GM18511 (cell line): Measurements from ENCODE around the gene TTYH1.

Source experiments
- ATAC-seq: cut with Tn5 transposase; IDR thresholded peaks from one replicate; pipeline ENCODE4 v1.9.1; 2021; ENCODE audit warnings: mild to moderate bottlenecking, moderate library complexity; ENCODE audit not compliant: unreplicated experiment

Gene TTYH1

GRCh38 chr19:54421521-54421920 lies 6.3 kb downstream of the TTYH1 start:
- no peak for ATAC-seq

GRCh38 chr19:54422136-54422535 lies 6.9 kb downstream of the TTYH1 start:
- ATAC-seq: no peak

- ATAC-seq: no peak
Measured at GRCh38 chr19:54424201-54424600, 8.9 kb downstream of the TTYH1 start.

- ATAC-seq: no peak
Measured at GRCh38 chr19:54424660-54425381, 9.6 kb downstream of the TTYH1 start.

- ATAC-seq: no peak
Measured at GRCh38 chr19:54425382-54425723, 10.1 kb downstream of the TTYH1 start.

- no peak for ATAC-seq
Measured at GRCh38 chr19:54426291-54426931, 11.1 kb downstream of the TTYH1 start.

GRCh38 chr19:54427586-54427985 lies 12.3 kb downstream of the TTYH1 start:
- no peak for ATAC-seq

GRCh38 chr19:54428323-54429175 lies 13.3 kb downstream of the TTYH1 start:
- ATAC-seq: no peak

GRCh38 chr19:54429176-54429495 lies 13.9 kb downstream of the TTYH1 start:
- no peak for ATAC-seq

GRCh38 chr19:54429545-54430227 lies 14.4 kb downstream of the TTYH1 start:
- ATAC-seq: no peak

GRCh38 chr19:54430306-54431254 lies 15.3 kb downstream of the TTYH1 start:
- no peak for ATAC-seq

- no peak for ATAC-seq
Measured at GRCh38 chr19:54431255-54431838, 16.1 kb downstream of the TTYH1 start.

GRCh38 chr19:54432144-54432738 lies 17.0 kb downstream of the TTYH1 start:
- ATAC-seq: no peak

GRCh38 chr19:54433697-54434096 lies 18.4 kb downstream of the TTYH1 start:
- ATAC-seq: no peak

GRCh38 chr19:54434112-54434872 lies 19.0 kb downstream of the TTYH1 start:
- no peak for ATAC-seq

GRCh38 chr19:54434873-54435214 lies 19.6 kb downstream of the TTYH1 start:
- no peak for ATAC-seq

GRCh38 chr19:54435551-54436016 lies 20.3 kb downstream of the TTYH1 start:
- ATAC-seq: no peak

- ATAC-seq: no peak
Measured at GRCh38 chr19:54436031-54436523, 20.8 kb downstream of the TTYH1 start.
